Retinal pigment epithelial cell (primary cell): ENCODE results near the gene SIL1.

Experiments used
- DNase-seq: peaks from one replicate; pipeline ENCODE4 v3.0.0-alpha.2; 2010; ENCODE audit warnings: low read depth
- H3K4me3 ChIP-seq: 2 replicates; pipeline ENCODE4 v1.5.1; 2011; ENCODE audit warnings: mild to moderate bottlenecking, low read length, control low read depth, moderate library complexity
- CTCF ChIP-seq: conservative IDR thresholded peaks from 2 replicates; pipeline ENCODE4 v1.5.1; 2011; ENCODE audit warnings: low read depth, low read length, control low read depth, inconsistent platforms

The SIL1 gene

GRCh38 chr5:138944527-138945322 lies 253.4 kb downstream of the SIL1 start:
- TF ChIP-seq CTCF = no peak
- DNase-seq = no peak
- no peak overlapping the region for H3K4me3 ChIP-seq

GRCh38 chr5:138943599-138944173 lies 254.5 kb downstream of the SIL1 start:
- H3K4me3 ChIP-seq = no peak overlapping the region

GRCh38 chr5:138942861-138943260 lies 255.3 kb downstream of the SIL1 start:
- no peak for TF ChIP-seq CTCF

More at GRCh38 chr5:138943599-138944173, 254.5 kb downstream of the SIL1 start:
- no peak for DNase-seq
- no peak for TF ChIP-seq CTCF

GRCh38 chr5:138942066-138942465 lies 256.1 kb downstream of the SIL1 start:
- H3K4me3 ChIP-seq = no peak overlapping the region
- DNase-seq = no peak
- TF ChIP-seq CTCF = no peak

More at GRCh38 chr5:138942861-138943260, 255.3 kb downstream of the SIL1 start:
- DNase-seq = no peak
- H3K4me3 ChIP-seq = no peak overlapping the region

- TF ChIP-seq CTCF = no peak
These were observed 259.6 kb downstream of the SIL1 start for GRCh38 chr5:138938526-138938925.

GRCh38 chr5:138937392-138938387 lies 260.5 kb downstream of the SIL1 start:
- no peak for DNase-seq
- no peak for TF ChIP-seq CTCF

More at GRCh38 chr5:138938526-138938925, 259.6 kb downstream of the SIL1 start:
- H3K4me3 ChIP-seq = no peak overlapping the region
- no peak for DNase-seq

More at GRCh38 chr5:138937392-138938387, 260.5 kb downstream of the SIL1 start:
- no peak overlapping the region for H3K4me3 ChIP-seq
